COLO829 (cell line): ENCODE data around the gene SOX13.

Experiments used
- DNase-seq: peaks from one replicate; pipeline ENCODE4 v3.0.0; 2012; ENCODE audit warnings: low spot score

SOX13 gene

DNA sequence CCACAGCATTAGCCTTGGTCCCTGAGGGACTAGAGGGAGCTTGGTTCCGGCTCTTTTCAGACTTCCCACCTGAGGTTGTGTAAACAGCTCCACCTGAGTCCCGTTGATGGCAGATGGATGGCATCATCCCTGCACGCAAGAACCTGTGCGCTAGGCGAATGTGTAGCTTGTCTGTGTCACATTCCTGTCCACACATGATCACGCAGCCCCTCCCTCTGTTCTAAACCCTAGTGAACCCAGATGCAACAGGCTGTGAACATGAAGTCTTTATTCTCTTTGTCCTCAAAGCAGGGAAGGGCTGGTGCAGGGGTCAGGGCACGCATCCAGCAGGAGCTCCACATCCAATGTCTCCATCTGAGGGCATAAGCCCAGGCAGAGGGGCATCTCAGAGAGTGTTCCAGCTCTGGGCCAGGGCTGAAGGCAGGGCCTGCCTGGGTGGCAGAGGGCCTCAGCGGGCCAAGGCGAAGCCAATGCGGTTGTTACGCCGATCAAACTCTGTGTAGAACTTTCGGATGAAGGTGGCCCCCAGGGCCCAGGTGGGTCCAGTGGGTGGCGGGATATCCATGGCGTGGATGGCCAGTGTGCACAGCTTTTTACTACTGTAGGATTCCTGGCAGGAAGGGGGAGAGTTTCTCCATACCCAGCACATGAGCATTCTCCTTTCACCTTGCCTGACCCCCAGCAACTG lies 81.8 kb downstream of the SOX13 start:
- DNase-seq = no peak

DNA sequence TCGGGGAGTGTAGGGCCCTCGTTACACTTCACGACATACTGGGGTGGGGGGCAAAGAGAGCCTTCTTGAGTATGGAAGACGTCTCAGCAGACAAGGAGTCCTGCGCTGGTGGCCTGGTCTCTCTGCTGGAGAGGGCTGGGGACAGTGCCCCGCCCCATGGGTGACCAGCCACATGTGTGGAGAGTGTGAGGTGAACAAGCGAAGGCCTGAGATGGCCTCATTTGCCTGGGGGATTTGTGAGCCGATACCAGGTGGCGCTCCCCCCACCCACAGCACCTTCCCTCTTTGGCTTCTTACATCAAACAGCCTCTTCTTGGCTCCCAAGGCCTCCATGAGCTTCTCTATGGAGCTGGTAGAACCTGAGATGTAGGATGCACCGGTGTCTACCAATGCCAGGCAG lies 83.0 kb downstream of the SOX13 start:
- DNase-seq = no peak

- no peak for DNase-seq
Measured at GRCh38 chr1:204157962-204158361, 85.0 kb downstream of the SOX13 start.

DNA sequence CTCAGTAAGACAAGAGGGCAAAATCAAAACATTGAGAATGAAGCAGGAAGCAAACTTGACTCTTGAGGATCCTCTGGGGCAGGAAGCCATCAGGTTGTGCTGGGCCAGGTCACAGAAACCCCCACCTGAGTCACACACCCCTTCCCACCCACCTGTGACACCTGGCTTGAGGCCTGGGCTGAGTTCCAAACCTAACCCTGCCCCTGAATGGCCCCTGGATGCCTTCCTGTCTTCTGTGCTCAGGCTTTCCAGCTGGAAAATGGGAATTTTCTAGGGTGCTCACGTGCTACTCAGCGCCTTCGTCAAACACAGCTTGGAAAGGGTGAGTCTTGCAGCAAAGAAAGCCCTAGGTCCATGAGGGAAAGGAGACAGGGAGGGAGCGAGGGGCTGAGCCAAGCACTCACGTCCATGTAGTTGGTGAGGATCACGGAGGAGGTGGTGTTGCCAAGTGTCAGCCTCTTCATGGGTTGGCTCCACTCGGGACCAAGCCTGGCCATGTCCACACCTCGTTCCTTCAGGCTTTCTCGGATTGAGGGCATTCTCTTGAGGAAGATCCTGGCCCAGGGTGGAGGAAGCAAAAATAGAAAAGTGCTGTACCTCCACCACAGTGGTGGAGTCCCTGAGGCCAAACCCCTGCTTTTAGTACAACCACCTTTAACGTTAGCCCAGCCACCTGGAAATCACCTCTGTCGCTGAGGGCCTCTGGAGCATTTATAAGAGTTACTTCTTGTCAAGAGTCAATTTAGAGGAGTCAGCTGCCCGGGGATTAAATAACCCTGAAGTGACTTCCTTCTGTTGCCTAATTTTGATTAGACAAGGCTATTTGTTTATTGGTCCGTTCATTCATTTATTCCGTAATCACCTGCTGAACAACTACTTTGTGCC lies 88.9 kb downstream of the SOX13 start:
- DNase-seq = no peak

DNA sequence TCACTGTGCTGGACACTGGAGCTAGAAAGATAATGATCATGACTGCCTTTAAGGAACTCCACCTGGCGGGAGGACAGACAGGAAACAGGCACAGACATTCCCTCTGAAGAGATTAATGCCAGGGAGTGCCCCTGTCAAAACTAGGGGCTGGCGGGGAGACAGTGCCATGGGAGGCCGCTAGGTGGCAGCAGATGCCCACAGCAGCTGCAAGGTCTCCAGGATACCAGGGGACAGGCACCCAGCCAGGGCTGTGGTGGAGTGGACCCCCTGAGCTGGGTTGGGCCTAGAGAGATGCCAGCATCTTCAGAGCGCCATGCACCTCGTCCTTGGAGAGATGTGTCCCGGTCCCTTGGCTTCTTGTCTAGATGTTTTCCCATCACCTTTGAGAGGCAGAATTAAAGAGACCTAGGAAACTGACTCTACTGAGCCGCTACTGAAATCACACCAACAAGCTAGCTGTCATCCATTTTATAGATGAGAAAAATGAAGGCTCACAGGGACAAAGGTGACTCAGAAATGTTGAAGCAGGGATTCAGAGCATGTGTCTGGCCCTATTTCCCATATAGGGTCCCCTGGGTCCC lies 89.7 kb downstream of the SOX13 start:
- DNase-seq = peak; percentile 75

- no peak for DNase-seq
Measured at GRCh38 chr1:204166219-204166618, 93.3 kb downstream of the SOX13 start, which contains the start of gene REN. TSS of gene REN (minus strand) at chr1:204166337. CDS start at chr1:204166293, 44 bp downstream.

DNA sequence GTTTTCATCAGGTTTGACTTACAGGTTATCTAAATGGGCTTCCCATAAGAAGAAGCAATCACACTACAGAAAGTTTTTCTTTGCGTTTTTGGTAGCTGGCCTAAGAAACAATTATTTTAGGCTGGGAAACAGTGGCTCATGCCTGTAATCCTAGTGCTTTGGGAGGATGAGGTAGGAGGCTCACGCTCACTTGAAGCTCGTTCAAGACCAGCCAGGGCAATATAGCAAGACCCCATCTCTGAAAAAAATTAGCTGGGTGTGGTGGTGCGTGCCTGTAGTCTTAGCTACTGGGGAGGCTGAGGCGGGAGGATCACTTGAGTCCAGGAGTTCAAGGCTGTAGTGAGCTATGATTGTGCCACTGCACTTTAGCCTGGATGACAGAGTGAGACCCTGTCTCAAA lies 94.8 kb downstream of the SOX13 start:
- no peak for DNase-seq

- DNase-seq = no peak
Measured at GRCh38 chr1:204169858-204170257, 96.9 kb downstream of the SOX13 start.

GRCh38 chr1:204170494-204171155 lies 97.7 kb downstream of the SOX13 start:
- DNase-seq = no peak

DNA sequence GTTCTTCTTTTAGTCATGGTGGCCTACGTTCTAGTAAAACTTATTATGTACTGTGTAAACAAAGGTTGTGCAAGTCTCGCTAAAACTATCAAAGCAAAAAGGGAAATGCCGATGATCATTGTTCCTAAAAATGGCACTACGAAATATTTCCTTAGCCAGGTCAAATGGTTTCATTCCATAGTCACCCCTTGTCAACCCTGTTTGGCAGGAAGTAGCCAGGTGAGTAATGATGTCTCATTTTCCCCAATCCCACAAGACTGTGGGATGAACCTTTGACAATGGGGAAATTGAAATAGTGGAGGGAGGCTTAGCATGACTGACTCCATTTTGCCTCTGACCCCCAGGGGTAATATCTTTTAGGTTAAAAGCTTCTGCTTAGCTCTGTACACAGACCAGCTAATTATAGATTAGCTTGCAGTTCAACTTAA lies 98.8 kb downstream of the SOX13 start:
- DNase-seq = no peak

GRCh38 chr1:204172404-204173029 lies 99.6 kb downstream of the SOX13 start:
- DNase-seq = no peak

- DNase-seq = no peak
Measured at GRCh38 chr1:204174958-204175357, 102.0 kb downstream of the SOX13 start.

- no peak for DNase-seq
Measured at GRCh38 chr1:204176049-204176448, 103.1 kb downstream of the SOX13 start.

GRCh38 chr1:204177133-204177532 lies 104.2 kb downstream of the SOX13 start:
- DNase-seq = no peak
